CD14-positive monocyte (primary cell): ENCODE data around the gene IL1RAPL1. TPM values are rescaled to one million over a fixed set of nuclear protein-coding genes. Genes with fewer than 3 reads are reported as not detected.

ENCODE experiments used
- DNase-seq, 3 donors: peaks; one replicate each; pipeline ENCODE4 v3.0.0-alpha.2; 2011 to 2022
- H2AFZ ChIP-seq: 2 replicates; pipeline ENCODE4 v1.6.0; 2012; ENCODE audit warnings: mild to moderate bottlenecking, low read depth, low read length, inconsistent platforms; ENCODE audit not compliant: insufficient read depth, poor library complexity, severe bottlenecking
- H3K27ac ChIP-seq, 2 donors: 1 replicate in 1 of 2; 2 replicates in 1 of 2; pipeline ENCODE4 v1.5.1; 2012 to 2013; ENCODE audit warnings: low read length in 2 of 2, control low read depth in 1 of 2, inconsistent platforms in 1 of 2, low read depth in 1 of 2, mild to moderate bottlenecking in 1 of 2
- H3K27me3 ChIP-seq, 2 donors: one replicate each; pipeline versions ENCODE4 v1.6.0 to v1.6.1; 2011 to 2013; ENCODE audit warnings: low read length in 2 of 2; ENCODE audit not compliant: control insufficient read depth in 2 of 2, insufficient read depth in 2 of 2
- H3K36me3 ChIP-seq, 2 donors: replicated peaks in 1 of 2; 1 replicate in 1 of 2; 2 replicates in 1 of 2; pipeline versions ENCODE4 v1.5.1 to v1.6.1; 2012 to 2013; ENCODE audit warnings: low read length in 2 of 2, control low read depth in 1 of 2, inconsistent platforms in 1 of 2, mild to moderate bottlenecking in 1 of 2; ENCODE audit not compliant: insufficient read depth in 2 of 2, control insufficient read depth in 1 of 2
- H3K4me1 ChIP-seq, 2 donors: 1 replicate in 1 of 2; 2 replicates in 1 of 2; pipeline versions ENCODE4 v1.5.1 to v1.6.1; 2012 to 2013; ENCODE audit warnings: low read length in 2 of 2, control low read depth in 1 of 2, inconsistent platforms in 1 of 2, mild to moderate bottlenecking in 1 of 2, moderate library complexity in 1 of 2; ENCODE audit not compliant: insufficient read depth in 2 of 2, control insufficient read depth in 1 of 2
- H3K4me2 ChIP-seq: replicated peaks from 2 replicates; pipeline ENCODE3; 2012; ENCODE audit warnings: low read length, moderate library complexity, mild to moderate bottlenecking; ENCODE audit not compliant: poor library complexity, severe bottlenecking; ENCODE audit errors: extremely low read depth
- H3K4me3 ChIP-seq, 3 experiments: fragments of 200-600 bp in 1 of 3; sonication (generic) in 1 of 3; replicated peaks in 1 of 3; 1 replicate in 2 of 3; 2 replicates in 1 of 3; pipeline ENCODE4 v1.5.1; 2011 to 2013; ENCODE audit warnings: low read length in 3 of 3, mild to moderate bottlenecking in 3 of 3, control low read depth in 2 of 3, low read depth in 2 of 3, inconsistent platforms in 1 of 3, moderate library complexity in 1 of 3
- H3K79me2 ChIP-seq: 2 replicates; pipeline ENCODE4 v1.6.0; 2012; ENCODE audit warnings: mild to moderate bottlenecking, control low read depth, inconsistent platforms, low read length, moderate library complexity; ENCODE audit not compliant: insufficient read depth
- H3K9ac ChIP-seq: 2 replicates; pipeline ENCODE4 v1.6.0; 2017; ENCODE audit warnings: low read length, mild to moderate bottlenecking; ENCODE audit not compliant: insufficient read depth, poor library complexity, severe bottlenecking
- H3K9me3 ChIP-seq, 2 donors: replicated peaks in 1 of 2; 1 replicate in 1 of 2; 2 replicates in 1 of 2; pipeline versions ENCODE4 v1.5.1 to v1.6.1; 2012 to 2013; ENCODE audit warnings: low read length in 2 of 2, control low read depth in 1 of 2; ENCODE audit not compliant: control insufficient read depth in 1 of 2, insufficient read depth in 1 of 2
- H4K20me1 ChIP-seq: 2 replicates; pipeline ENCODE4 v1.6.0; 2012; ENCODE audit warnings: mild to moderate bottlenecking, low read length, control low read depth, moderate library complexity; ENCODE audit not compliant: insufficient read depth
- H3K27ac Mint-ChIP-seq, 7 donors: one replicate each; pipeline ENCODE4 v1.8.0; 2020; ENCODE audit warnings: mild to moderate bottlenecking in 7 of 7, mixed read lengths in 7 of 7, moderate library complexity in 6 of 7, inconsistent platforms in 2 of 7
- H3K27me3 Mint-ChIP-seq, 3 donors: one replicate each; pipeline ENCODE4 v1.8.0; 2021 to 2022; ENCODE audit warnings: low read depth in 3 of 3, mild to moderate bottlenecking in 3 of 3, mixed read lengths in 3 of 3, moderate library complexity in 3 of 3, inconsistent platforms in 1 of 3
- H3K36me3 Mint-ChIP-seq, 2 donors: one replicate each; pipeline ENCODE4 v1.8.0; 2020; ENCODE audit warnings: mixed read lengths in 2 of 2, inconsistent platforms in 1 of 2, mild to moderate bottlenecking in 1 of 2
- H3K4me1 Mint-ChIP-seq: one replicate; pipeline ENCODE4 v1.8.0; 2020; ENCODE audit warnings: mild to moderate bottlenecking, mixed read lengths
- H3K4me3 Mint-ChIP-seq, 2 donors: one replicate each; pipeline ENCODE4 v1.8.0; 2020; ENCODE audit warnings: mild to moderate bottlenecking in 2 of 2, mixed read lengths in 2 of 2, moderate library complexity in 1 of 2
- H3K9me3 Mint-ChIP-seq, 7 donors: one replicate each; pipeline ENCODE4 v1.8.0; 2020 to 2022; ENCODE audit warnings: mixed read lengths in 7 of 7, mild to moderate bottlenecking in 6 of 7, moderate library complexity in 6 of 7, inconsistent platforms in 2 of 7
- CTCF ChIP-seq: fragments of 200-600 bp; IDR thresholded peaks from one replicate; pipeline ENCODE4 v1.8.0; 2022; ENCODE audit warnings: antibody characterized with exemption, mild to moderate bottlenecking
- WGBS: methylation state at CpG from one replicate; pipeline ENCODE4 v1.1.5; 2013; ENCODE audit warnings: missing lambda C conversion rate; ENCODE audit not compliant: insufficient coverage; 5-methylcytosine and 5-hydroxymethylcytosine counted together
- intact Hi-C, 2 donors: fragments of 100-400 bp; cut with micrococcal nuclease; formaldehyde crosslinking; loops; one replicate each; pipeline versions ENCODE4 v1.15.0 to v1.15.1; 2023
- polyA plus RNA-seq, 3 donors: library from polyadenylated mRNA; depleted of rRNA in 1 of 3; unstranded in 2 of 3; stranded (reverse) in 1 of 3; fragments of 300-500 nt in 2 of 3; fragments of >200 nt in 1 of 3; fragmentation: Illumina TruSeq in 2 of 3; gene quantifications; 1 replicate in 2 of 3; 2 replicates in 1 of 3; pipeline ENCODE4 v1.2.3, GENCODE V29; 2012 to 2021

The IL1RAPL1 gene
- polyA plus RNA-seq, 3 donors: not detected

- Histone ChIP-seq H3K4me3 (no peak overlapping the region), H3K27ac (no peak overlapping the region), H4K20me1 (no peaks in the 10 kb centered on the region), H2AFZ (no peak overlapping the region), H3K79me2 (no peaks in the 10 kb centered on the region), H3K4me2 (no peak overlapping the region), H3K9ac (no peak overlapping the region), H3K4me1 (no peaks in the 10 kb centered on the region), H3K9me3 (no peaks in the 10 kb centered on the region), H3K27me3 (no peaks in the 10 kb centered on the region), H3K36me3 (no peaks in the 10 kb centered on the region)
- Mint-ChIP-seq H3K4me3 (no peak overlapping the region), H3K4me1 (no peaks in the 10 kb centered on the region), H3K27me3 (no peaks in the 10 kb centered on the region), H3K27ac (no peak overlapping the region), H3K9me3 (peaks cover 0 to 2% (median 0%) of the 10 kb centered on the region in 7 donors), H3K36me3 (no peaks in the 10 kb centered on the region)
- intact Hi-C loops: no loop called here
- TF ChIP-seq CTCF: no peak
- no CpG with 5 or more reads among the region's 2 CpGs for whole genome bisulfite sequencing
- DNase-seq: no peak
Measured at GRCh38 chrX:29798469-29798868, 1211.2 kb downstream of the IL1RAPL1 start.

DNA sequence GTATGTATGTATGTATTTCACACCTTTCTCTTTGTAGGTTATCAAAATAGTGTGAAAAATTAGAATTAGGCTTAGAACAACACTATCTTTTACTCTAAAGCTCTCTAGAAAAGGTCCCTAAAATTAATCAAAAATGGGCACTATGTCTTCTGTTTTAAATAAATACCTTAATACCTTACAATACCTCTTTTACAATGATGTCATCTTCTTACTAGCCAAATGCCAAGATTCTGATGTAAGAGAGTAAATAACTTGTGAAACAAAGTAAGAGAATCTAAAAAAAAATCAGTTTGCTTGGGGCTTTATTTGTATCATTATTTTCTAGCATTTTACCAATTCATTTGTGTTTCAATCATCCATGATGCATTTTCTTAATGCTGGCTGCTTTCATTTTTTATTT is 1225.9 kb downstream of the IL1RAPL1 start:
- no peak overlapping the region for H3K4me2 ChIP-seq
- no peak overlapping the region for H3K27ac ChIP-seq
- Mint-ChIP-seq H3K27me3 (no peaks in the 10 kb centered on the region), H3K9me3 (peaks cover 0 to 2% (median 0%) of the 10 kb centered on the region in 7 donors), H3K36me3 (no peaks in the 10 kb centered on the region), H3K4me1 (no peaks in the 10 kb centered on the region), H3K4me3 (no peak overlapping the region), H3K27ac (no peak overlapping the region)
- H3K4me3 ChIP-seq: no peak overlapping the region
- no peaks in the 10 kb centered on the region for H3K79me2 ChIP-seq
- no peaks in the 10 kb centered on the region for H4K20me1 ChIP-seq
- H3K9ac ChIP-seq: no peak overlapping the region
- DNase-seq: no peak
- no peak for TF ChIP-seq CTCF
- no peaks in the 10 kb centered on the region for H3K4me1 ChIP-seq
- H2AFZ ChIP-seq: no peak overlapping the region
- no peaks in the 10 kb centered on the region for H3K36me3 ChIP-seq
- no peaks in the 10 kb centered on the region for H3K9me3 ChIP-seq
- H3K27me3 ChIP-seq: no peaks in the 10 kb centered on the region
- intact Hi-C loops: no loop called here
